Gastroesophageal sphincter (tissue), 3 donors: Measurements from ENCODE around the gene MYBBP1A.

ENCODE experiments used
- CTCF ChIP-seq, 4 experiments: fragments of 200-600 bp in 2 of 4; fragments of 450-650 bp in 2 of 4; sonication (generic) in 1 of 4; IDR thresholded peaks; one replicate each; pipeline ENCODE4 v1.5.1; 2017 to 2019; ENCODE audit warnings: antibody characterized with exemption in 4 of 4, mild to moderate bottlenecking in 2 of 4, moderate library complexity in 2 of 4
- EP300 ChIP-seq: sonication (generic); formaldehyde crosslinking; IDR thresholded peaks from one replicate; pipeline ENCODE4 v1.6.1; 2017; ENCODE audit warnings: antibody characterized with exemption, mild to moderate bottlenecking
- POLR2A ChIP-seq, 2 donors: fragments of 450-650 bp; IDR thresholded peaks; one replicate each; pipeline ENCODE4 v1.6.1; 2017; ENCODE audit warnings: antibody characterized with exemption in 2 of 2, mild to moderate bottlenecking in 2 of 2, moderate library complexity in 1 of 2

DNA sequence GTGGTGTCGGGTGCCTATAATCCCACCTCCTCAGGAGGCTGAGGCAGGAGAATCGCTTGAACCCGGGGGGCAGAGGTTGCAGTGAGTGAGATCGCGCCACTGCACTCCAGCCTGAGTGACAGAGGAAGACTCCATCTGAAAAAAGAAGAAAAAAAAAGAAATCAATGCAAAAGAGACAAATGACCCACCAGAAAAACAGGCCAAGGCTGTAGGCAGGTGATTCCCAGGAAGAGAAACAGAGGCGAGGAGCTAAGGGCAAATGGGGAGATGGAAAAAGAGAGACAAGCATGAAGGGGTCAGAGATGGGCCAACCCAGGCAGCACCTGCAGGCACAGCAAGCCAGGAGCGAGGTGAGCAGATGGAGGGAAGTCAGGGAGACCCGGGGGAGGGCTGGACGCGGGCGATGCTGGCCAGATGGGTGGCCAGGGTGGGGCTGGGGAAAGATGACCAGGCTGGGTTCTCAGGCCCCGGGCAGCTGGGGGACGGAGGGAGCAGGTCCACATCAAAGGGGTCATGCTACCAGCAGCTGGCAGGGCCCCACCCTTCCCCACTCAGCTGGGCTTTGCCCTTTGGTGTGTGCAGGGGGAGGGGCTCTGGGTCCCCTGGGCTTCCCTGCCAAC is 25.5 kb downstream of the MYBBP1A start:
- TF ChIP-seq CTCF (IDR thresholded peaks at IDR 0.05) (no peak), POLR2A (IDR thresholded peaks at IDR 0.05) (no peak), EP300 (no peak)
